Caco-2 (cell line): ENCODE results near the gene FMR1. TPM values are rescaled to one million over a fixed set of nuclear protein-coding genes. Genes with fewer than 3 reads are reported as not detected.
A peak's percentile ranks its signal among the peaks of the same experiment; 100 is the strongest.

Source experiments
- BruUV-seq: library from RNA; stranded (reverse); fragments of 400-500 nt; replicated peaks from 2 replicates; lab custom pipeline; 2021; lab: Mats Ljungman, UMichigan
- CTCF ChIA-PET: fragments of 300-600 bp; sonication (Branson Sonifier 250); formaldehyde crosslinking; loops from one replicate; lab custom pipeline; 2022; ENCODE audit warnings: antibody characterized with exemption; lab: Charles Lee
- POLR2A ChIA-PET: fragments of 300-600 bp; sonication (Branson Sonifier 250); formaldehyde crosslinking; loops from one replicate; lab custom pipeline; 2022; ENCODE audit warnings: antibody characterized with exemption; lab: Charles Lee
- DNase-seq, 2 experiments: peaks; one replicate each; pipeline versions ENCODE4 v3.0.0 to v3.0.0-alpha.2; 2020 to 2022
- H3K27me3 ChIP-seq: replicated peaks from 2 replicates; pipeline ENCODE4 v1.6.0; 2011; ENCODE audit warnings: low read length; ENCODE audit not compliant: control insufficient read depth, insufficient read depth
- H3K36me3 ChIP-seq: 2 replicates; pipeline ENCODE4 v1.5.1; 2011; ENCODE audit warnings: low read length; ENCODE audit not compliant: control insufficient read depth, insufficient read depth
- H3K4me1 ChIP-seq: fragments of 250-450 bp; sonication (Bioruptor Pico); 2 replicates; pipeline ENCODE4 v1.5.1; 2020; ENCODE audit warnings: mild to moderate bottlenecking
- H3K4me3 ChIP-seq: 2 replicates; pipeline ENCODE4 v1.5.1; 2011; ENCODE audit warnings: low read depth, mild to moderate bottlenecking, control low read depth, low read length
- H3K9me3 ChIP-seq: fragments of 250-450 bp; sonication (Bioruptor Pico); 2 replicates; pipeline ENCODE4 v1.5.1; 2020; ENCODE audit warnings: mild to moderate bottlenecking, moderate library complexity
- H3K27ac Mint-ChIP-seq: one replicate; pipeline ENCODE4 v1.8.0; 2022; ENCODE audit warnings: mixed read lengths; ENCODE audit not compliant: unreplicated experiment
- H3K27me3 Mint-ChIP-seq: one replicate; pipeline ENCODE4 v1.8.0; 2022; ENCODE audit warnings: mixed read lengths; ENCODE audit not compliant: insufficient read depth, unreplicated experiment
- H3K36me3 Mint-ChIP-seq: one replicate; pipeline ENCODE4 v1.8.0; 2022; ENCODE audit warnings: mild to moderate bottlenecking, mixed read lengths; ENCODE audit not compliant: insufficient read depth, unreplicated experiment
- H3K4me1 Mint-ChIP-seq: one replicate; pipeline ENCODE4 v1.8.0; 2022; ENCODE audit warnings: low read depth, mixed read lengths; ENCODE audit not compliant: unreplicated experiment
- H3K4me3 Mint-ChIP-seq: one replicate; pipeline ENCODE4 v1.8.0; 2022; ENCODE audit warnings: mild to moderate bottlenecking, moderate library complexity, mixed read lengths; ENCODE audit not compliant: unreplicated experiment
- H3K9me3 Mint-ChIP-seq: one replicate; pipeline ENCODE4 v1.8.0; 2022; ENCODE audit warnings: mixed read lengths; ENCODE audit not compliant: unreplicated experiment
- intact Hi-C: fragments of 100-400 bp; cut with micrococcal nuclease; formaldehyde crosslinking; loops from one replicate; pipeline ENCODE4 v1.10.0; 2022; ENCODE audit not compliant: unreplicated experiment
- total RNA-seq: library from RNA; stranded (reverse); gene quantifications from 2 replicates; pipeline ENCODE4 v1.2.3, GENCODE V29; 2022
- TF ChIP-seq, protein P1 (sequence below), 2 experiments: fragments of 200-600 bp in 1 of 2; IDR thresholded peaks; 1 replicate in 1 of 2; 2 replicates in 1 of 2; pipeline versions ENCODE4 v1.5.1 to v1.8.0; 2011 to 2022; ENCODE audit warnings: antibody characterized with exemption in 1 of 2, control low read depth in 1 of 2, inconsistent platforms in 1 of 2, low read depth in 1 of 2, low read length in 1 of 2, mild to moderate bottlenecking in 1 of 2, moderate library complexity in 1 of 2; ENCODE audit not compliant: insufficient read depth in 1 of 2, severe bottlenecking in 1 of 2, unreplicated experiment in 1 of 2

Gene FMR1
- total RNA-seq, 1 experiment from 2014 or later, result 53.8 TPM

DNA sequence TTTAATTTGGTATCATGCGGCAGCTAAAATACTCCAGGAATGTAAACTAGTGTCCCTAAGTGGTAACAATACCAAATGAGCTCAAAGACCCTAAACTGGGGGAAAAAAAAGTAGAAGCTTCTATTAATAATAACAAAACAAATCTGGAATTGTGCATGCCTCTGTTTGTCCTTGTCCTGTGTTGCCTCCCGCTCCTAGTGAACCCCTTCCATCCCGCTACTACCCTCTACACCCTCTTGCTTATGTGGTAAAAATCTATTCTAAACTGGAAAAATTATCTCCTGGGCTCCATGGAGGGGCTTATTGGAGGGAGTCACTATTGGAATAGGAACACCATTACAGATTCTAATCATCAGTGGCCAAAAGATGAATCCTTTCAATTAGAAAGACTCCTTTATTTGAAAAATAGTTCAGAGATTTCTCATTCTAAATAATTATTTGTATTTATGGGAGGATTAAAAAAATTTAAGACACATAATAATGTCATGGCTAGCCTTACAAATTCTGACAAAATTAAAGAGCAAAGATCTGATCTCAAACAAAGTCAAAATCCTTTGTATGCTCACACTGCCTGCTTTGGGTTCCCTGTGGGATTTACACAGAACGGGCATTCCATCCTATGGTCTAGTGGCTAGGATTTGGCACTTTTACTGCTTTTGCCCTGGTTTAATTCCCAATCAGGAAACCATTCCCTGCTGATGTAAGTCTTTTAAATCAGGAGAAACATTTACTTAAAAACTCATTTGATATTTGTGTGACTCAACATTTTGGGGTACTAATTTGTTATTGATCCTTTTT is 34.7 kb upstream of the FMR1 start:
- no peak for DNase-seq
- ChIA-PET POLR2A (no interaction called here), CTCF (no interaction called here)
- Histone ChIP-seq H3K9me3 (no peaks in the 10 kb centered on the region), H3K4me1 (no peaks in the 10 kb centered on the region), H3K36me3 (no peaks in the 10 kb centered on the region), H3K27me3 (no peaks in the 10 kb centered on the region), H3K4me3 (no peak overlapping the region)
- H3K4me3 Mint-ChIP-seq, result no peak overlapping the region
- H3K27ac Mint-ChIP-seq, result peak overlapping the region; percentile 21
- H3K9me3 Mint-ChIP-seq, result peaks cover 7% of the 10 kb centered on the region
- no peaks in the 10 kb centered on the region for H3K36me3 Mint-ChIP-seq
- H3K27me3 Mint-ChIP-seq, result no peaks in the 10 kb centered on the region
- TF ChIP-seq, protein P1, sequence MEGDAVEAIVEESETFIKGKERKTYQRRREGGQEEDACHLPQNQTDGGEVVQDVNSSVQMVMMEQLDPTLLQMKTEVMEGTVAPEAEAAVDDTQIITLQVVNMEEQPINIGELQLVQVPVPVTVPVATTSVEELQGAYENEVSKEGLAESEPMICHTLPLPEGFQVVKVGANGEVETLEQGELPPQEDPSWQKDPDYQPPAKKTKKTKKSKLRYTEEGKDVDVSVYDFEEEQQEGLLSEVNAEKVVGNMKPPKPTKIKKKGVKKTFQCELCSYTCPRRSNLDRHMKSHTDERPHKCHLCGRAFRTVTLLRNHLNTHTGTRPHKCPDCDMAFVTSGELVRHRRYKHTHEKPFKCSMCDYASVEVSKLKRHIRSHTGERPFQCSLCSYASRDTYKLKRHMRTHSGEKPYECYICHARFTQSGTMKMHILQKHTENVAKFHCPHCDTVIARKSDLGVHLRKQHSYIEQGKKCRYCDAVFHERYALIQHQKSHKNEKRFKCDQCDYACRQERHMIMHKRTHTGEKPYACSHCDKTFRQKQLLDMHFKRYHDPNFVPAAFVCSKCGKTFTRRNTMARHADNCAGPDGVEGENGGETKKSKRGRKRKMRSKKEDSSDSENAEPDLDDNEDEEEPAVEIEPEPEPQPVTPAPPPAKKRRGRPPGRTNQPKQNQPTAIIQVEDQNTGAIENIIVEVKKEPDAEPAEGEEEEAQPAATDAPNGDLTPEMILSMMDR (IDR thresholded peaks at IDR 0.05; ENCODE audit: insufficient read depth in 1 of 2, low read depth in 1 of 2, low read length in 1 of 2, severe bottlenecking in 1 of 2, unreplicated experiment in 1 of 2), result no peak
- no TSS peak for BruUV-seq
- H3K4me1 Mint-ChIP-seq, result no peaks in the 10 kb centered on the region
- intact Hi-C loops, result no loop called here

DNA sequence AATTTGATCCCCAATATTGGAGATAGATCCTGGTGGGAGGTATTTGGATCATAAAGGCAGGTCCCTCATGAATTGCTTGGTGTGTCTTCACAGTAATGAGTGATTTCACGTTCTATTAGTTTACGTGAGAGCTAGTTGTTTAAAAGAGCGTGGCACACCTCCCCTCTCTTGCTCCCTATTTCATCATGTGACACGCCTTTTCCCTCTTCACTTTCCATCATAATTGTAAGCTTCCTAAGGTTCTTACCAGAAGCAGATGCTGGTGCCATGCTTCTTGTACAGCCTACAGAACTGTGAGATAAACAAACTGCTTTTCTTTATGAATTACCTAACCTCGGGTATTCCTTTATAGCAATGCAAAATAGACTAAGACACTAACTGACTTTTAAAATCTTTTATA is 34.0 kb upstream of the FMR1 start:
- H3K9me3 Mint-ChIP-seq, result peaks cover 7% of the 10 kb centered on the region
- Histone ChIP-seq H3K36me3 (no peaks in the 10 kb centered on the region), H3K4me3 (no peak overlapping the region), H3K27me3 (no peaks in the 10 kb centered on the region), H3K9me3 (no peaks in the 10 kb centered on the region), H3K4me1 (no peaks in the 10 kb centered on the region)
- ChIA-PET POLR2A (no interaction called here), CTCF (no interaction called here)
- TF ChIP-seq, protein P1 (IDR thresholded peaks at IDR 0.05; ENCODE audit: insufficient read depth in 1 of 2, low read depth in 1 of 2, low read length in 1 of 2, severe bottlenecking in 1 of 2, unreplicated experiment in 1 of 2), result no peak
- no TSS peak for BruUV-seq
- no peaks in the 10 kb centered on the region for H3K36me3 Mint-ChIP-seq
- H3K4me3 Mint-ChIP-seq, result no peak overlapping the region
- H3K4me1 Mint-ChIP-seq, result no peaks in the 10 kb centered on the region
- DNase-seq, result no peak
- intact Hi-C loops, result no loop called here
- no peaks in the 10 kb centered on the region for H3K27me3 Mint-ChIP-seq
- peak overlapping the region; percentile 21 for H3K27ac Mint-ChIP-seq

DNA sequence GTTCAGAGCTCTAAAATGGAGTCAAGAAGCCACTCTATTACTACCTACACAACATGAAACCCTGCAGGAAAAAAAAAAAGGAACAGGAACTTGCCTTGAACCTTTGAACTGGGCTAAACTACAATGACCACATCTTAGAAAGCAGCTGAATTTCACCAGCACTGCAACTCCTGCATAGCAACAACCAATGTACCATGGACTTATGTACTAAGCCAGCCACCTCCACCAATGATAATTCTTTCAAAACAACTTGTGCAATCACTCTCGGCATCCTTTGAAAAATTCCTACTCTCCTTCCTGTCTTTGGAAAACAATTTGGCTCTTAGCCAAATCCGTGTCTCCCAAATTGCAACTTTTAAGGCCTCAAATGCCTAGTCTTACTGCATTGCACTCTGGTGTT is 26.8 kb upstream of the FMR1 start:
- Histone ChIP-seq H3K36me3 (no peaks in the 10 kb centered on the region), H3K4me3 (no peak overlapping the region), H3K4me1 (no peaks in the 10 kb centered on the region), H3K27me3 (no peaks in the 10 kb centered on the region), H3K9me3 (no peaks in the 10 kb centered on the region)
- no peaks in the 10 kb centered on the region for H3K27me3 Mint-ChIP-seq
- no peaks in the 10 kb centered on the region for H3K4me1 Mint-ChIP-seq
- POLR2A ChIA-PET, result no interaction called here
- no peaks in the 10 kb centered on the region for H3K9me3 Mint-ChIP-seq
- H3K4me3 Mint-ChIP-seq, result no peak overlapping the region
- no TSS peak for BruUV-seq
- no peak for DNase-seq
- TF ChIP-seq, protein P1 (IDR thresholded peaks at IDR 0.05; ENCODE audit: insufficient read depth in 1 of 2, low read depth in 1 of 2, low read length in 1 of 2, severe bottlenecking in 1 of 2, unreplicated experiment in 1 of 2), result no peak
- no peaks in the 10 kb centered on the region for H3K36me3 Mint-ChIP-seq
- intact Hi-C loops, result no loop called here
- H3K27ac Mint-ChIP-seq, result no peak overlapping the region
- CTCF ChIA-PET, result no interaction called here
